GM12891 (cell line): ENCODE measurements around the gene ISG20.

Source experiments
- POLR2A ChIP-seq: IDR thresholded peaks from 2 replicates; pipeline ENCODE4 v1.6.1; 2011; ENCODE audit warnings: low read depth, low read length, control low read depth
- POLR2AphosphoS5 ChIP-seq: IDR thresholded peaks from 2 replicates; pipeline ENCODE4 v1.6.1; 2011; ENCODE audit warnings: low read depth, low read length, control low read depth

GRCh38 chr15:88655103-88655553 lies 16.3 kb downstream of the ISG20 start:
- TF ChIP-seq POLR2A (no peak), POLR2AphosphoS5 (no peak)
